Measurements from ENCODE around the gene P2RY10. TPM values are rescaled to one million over a fixed set of nuclear protein-coding genes. Genes with fewer than 3 reads are reported as not detected.

The P2RY10 gene
- total and polyA plus RNA-seq, 2 of the 8 experiments (the other 6 are each of a cell fraction or from before 2014, with no cell fraction given), result not detected

- Histone ChIP-seq H4K8ac (ENCODE audit: extremely low read depth, insufficient read depth, low read length) (no peak overlapping the region), H3K23me2 (ENCODE audit: low read depth, low read length) (no peaks in the 10 kb centered on the region), H3K56ac (replicated peaks; ENCODE audit: insufficient read length, low read depth, low read length) (no peak overlapping the region), H3K4me2 (ENCODE audit: insufficient read depth in 1 of 2, low read depth in 2 of 2, low read length in 2 of 2) (no peak overlapping the region), H3K9ac (replicated peaks in 1 of 4; ENCODE audit: extremely low read depth in 1 of 4, low read depth in 3 of 4, low read length in 3 of 4) (no peak overlapping the region), H3K27me3 (replicated peaks in 1 of 4; ENCODE audit: control insufficient read depth in 3 of 4, extremely low read depth in 1 of 4, insufficient read depth in 3 of 4, low read length in 3 of 4) (no peaks in the 10 kb centered on the region), H3K18ac (ENCODE audit: extremely low read depth, low read length) (no peak overlapping the region), H3K79me1 (ENCODE audit: low read depth, low read length) (no peaks in the 10 kb centered on the region), H3K9me3 (ENCODE audit: insufficient read depth in 2 of 2, low read depth in 1 of 2, low read length in 1 of 2) (no peaks in the 10 kb centered on the region), H4K91ac (replicated peaks; ENCODE audit: insufficient read length, low read length) (no peak overlapping the region), H2BK15ac (ENCODE audit: low read length) (no peak overlapping the region), H3K23ac (ENCODE audit: insufficient read length) (no peak overlapping the region), H3K4me3 (ENCODE audit: extremely low read depth in 1 of 4, insufficient read depth in 2 of 4, low read depth in 3 of 4, low read length in 4 of 4) (no peak overlapping the region), H3K27ac (ENCODE audit: low read depth, low read length) (no peak overlapping the region), H3K4ac (replicated peaks; ENCODE audit: insufficient read length, low read depth, low read length) (no peak overlapping the region), H3K4me1 (replicated peaks in 1 of 4; ENCODE audit: control insufficient read depth in 3 of 4, insufficient read depth in 4 of 4, low read length in 3 of 4) (no peaks in the 10 kb centered on the region), H2AK5ac (ENCODE audit: low read depth, low read length) (no peak overlapping the region), H2AFZ (ENCODE audit: low read length) (no peak overlapping the region; the same call in 1 of the 2 replicates), H2BK20ac (ENCODE audit: low read length) (no peak overlapping the region), H3K14ac (ENCODE audit: insufficient read length) (no peak overlapping the region), H4K5ac (ENCODE audit: insufficient read length, low read depth, low read length) (no peak overlapping the region), H3K79me2 (ENCODE audit: control insufficient read depth in 1 of 2, insufficient read depth in 2 of 2, low read length in 2 of 2) (no peaks in the 10 kb centered on the region), H2BK120ac (replicated peaks; ENCODE audit: low read depth, low read length) (no peak overlapping the region), H3K36me3 (ENCODE audit: control insufficient read depth in 2 of 4, insufficient read depth in 4 of 4, low read length in 3 of 4) (no peaks in the 10 kb centered on the region), H2BK12ac (ENCODE audit: low read depth, low read length) (no peak overlapping the region), H4K20me1 (replicated peaks in 1 of 2; ENCODE audit: control insufficient read depth in 1 of 2, insufficient read depth in 2 of 2, low read length in 2 of 2) (no peaks in the 10 kb centered on the region), H2BK5ac (ENCODE audit: low read depth, low read length) (no peak overlapping the region)
- 76% methylated on average over 3 of the region's 5 CpGs; no CpG with 5 or more reads in 1 of the 2 experiments for WGBS, 2 experiments (ENCODE audit: extremely low coverage in 1 of 2, insufficient coverage in 1 of 2, insufficient read length in 1 of 2, insufficient replicate concordance in 2 of 2, low coverage in 1 of 2, low lambda C conversion rate in 2 of 2, missing lambda C conversion rate in 1 of 2)
- ChIA-PET POLR2A (ENCODE audit: partially characterized antibody) (no interaction called here), CTCF (ENCODE audit: partially characterized antibody) (no interaction called here)
- no peak for TF ChIP-seq KDM1A (IDR thresholded peaks at IDR 0.05; ENCODE audit: borderline replicate concordance, low read length)
- no peak for TF ChIP-seq BRCA1 (IDR thresholded peaks at IDR 0.05; ENCODE audit: low read depth, low read length)
- FAIRE-seq, result no peak
- DNase-seq (ENCODE audit: low read depth in 1 of 2, low spot score in 2 of 2), result no peak
Observed at GRCh38 chrX:78997870-78998558, 52.8 kb downstream of the P2RY10 start.

All from H1 (cell line).